IPS DF 4.7 (cell line): ENCODE data around the gene LACTB.
"Not testable (repeated sequence)": the region's sequence is repeated elsewhere in the genome, so short reads cannot be mapped to it uniquely, and the experiment has no call there.

Experiments used
- DNase-seq: peaks from one replicate; pipeline ENCODE4 v3.0.0-alpha.2; 2013; ENCODE audit warnings: low spot score; ENCODE audit errors: extremely low read depth

LACTB gene

DNA sequence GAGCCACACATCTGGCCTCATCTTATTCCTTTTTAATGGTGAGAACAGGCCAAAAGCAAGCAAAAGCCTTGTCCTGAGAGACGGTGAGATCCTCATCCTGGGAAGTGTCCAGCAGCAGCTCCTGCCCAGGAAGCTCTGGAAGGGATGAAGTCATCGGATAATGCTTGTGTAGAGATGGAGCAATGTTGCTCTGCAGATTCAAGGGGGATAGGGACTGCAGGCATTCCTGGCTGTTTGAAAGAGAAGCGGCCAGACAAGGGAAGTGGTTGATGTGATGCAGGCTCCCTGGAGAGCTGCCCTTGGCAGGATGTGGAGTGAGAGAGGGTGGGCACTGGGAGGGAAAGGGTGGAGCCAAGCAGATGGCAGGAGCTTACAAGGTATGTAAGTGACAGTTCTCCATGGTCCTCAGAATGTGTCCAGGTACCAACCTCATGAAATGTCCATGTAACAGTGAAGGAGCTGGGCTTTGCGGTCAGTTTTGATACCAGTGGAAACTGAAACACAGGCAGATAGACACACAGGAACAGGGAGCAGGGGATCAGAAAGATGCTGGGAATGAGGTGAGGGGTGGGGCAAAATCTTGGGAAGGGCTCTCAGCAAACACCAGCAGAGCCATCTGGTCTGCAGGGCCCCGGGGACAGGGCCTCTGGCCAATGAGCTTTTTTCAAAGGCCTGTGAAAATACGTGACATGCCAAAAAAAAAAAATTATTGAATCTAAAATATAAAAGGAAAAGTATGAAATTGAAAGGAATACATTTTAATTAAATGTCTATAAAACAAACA lies 32.2 kb upstream of the LACTB start:
- no peak for DNase-seq

GRCh38 chr15:63090472-63090871 lies 31.2 kb upstream of the LACTB start:
- no peak for DNase-seq

DNA sequence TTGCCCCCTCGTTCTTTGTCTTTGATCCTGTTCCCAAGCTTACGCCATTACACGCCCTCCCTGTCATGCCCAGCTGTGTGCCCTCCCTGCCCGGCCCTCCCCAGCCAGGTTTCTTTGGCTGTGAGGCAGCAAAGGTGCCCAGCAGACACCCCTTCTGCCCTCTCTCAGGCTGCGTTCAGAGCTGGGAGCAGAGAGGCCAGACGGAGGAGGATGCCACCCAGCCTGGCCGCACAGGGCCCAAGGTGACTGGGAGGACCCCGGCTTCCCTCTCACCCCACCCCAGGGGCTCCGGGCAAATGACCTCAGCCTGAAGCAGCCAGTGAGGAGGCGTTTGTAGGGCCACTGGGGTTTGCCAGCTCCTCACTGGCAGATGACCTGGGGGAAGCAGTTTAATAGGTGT lies 30.8 kb upstream of the LACTB start:
- DNase-seq, result no peak

GRCh38 chr15:63091679-63092446 lies 29.8 kb upstream of the LACTB start:
- no peak for DNase-seq

GRCh38 chr15:63093486-63094205 lies 28.0 kb upstream of the LACTB start:
- no peak for DNase-seq

DNA sequence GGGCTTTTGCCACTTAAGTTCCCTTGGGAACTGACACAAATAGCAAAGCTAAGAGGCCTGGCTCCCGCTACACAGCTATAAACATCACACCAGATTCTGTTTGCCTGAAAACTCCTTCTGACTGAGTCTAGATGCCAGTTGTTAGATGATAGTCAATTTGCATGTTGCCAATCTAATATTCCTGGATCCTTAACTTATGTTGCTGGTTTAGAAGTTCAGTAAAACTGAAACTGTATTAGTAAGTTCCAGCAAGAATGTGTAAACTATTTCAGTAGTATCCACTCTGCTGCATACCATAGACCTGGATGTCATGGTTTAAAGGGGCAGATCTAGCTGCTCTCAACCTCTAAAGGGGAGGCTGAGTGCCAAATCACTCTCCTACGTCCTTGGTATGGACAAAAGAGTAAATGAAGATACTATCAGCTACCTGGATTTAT lies 27.1 kb upstream of the LACTB start:
- DNase-seq, result no peak

- DNase-seq, result no peak
Measured at GRCh38 chr15:63096178-63096577, 25.5 kb upstream of the LACTB start.

GRCh38 chr15:63098901-63099300 lies 22.8 kb upstream of the LACTB start:
- not testable (repeated sequence) for DNase-seq

DNA sequence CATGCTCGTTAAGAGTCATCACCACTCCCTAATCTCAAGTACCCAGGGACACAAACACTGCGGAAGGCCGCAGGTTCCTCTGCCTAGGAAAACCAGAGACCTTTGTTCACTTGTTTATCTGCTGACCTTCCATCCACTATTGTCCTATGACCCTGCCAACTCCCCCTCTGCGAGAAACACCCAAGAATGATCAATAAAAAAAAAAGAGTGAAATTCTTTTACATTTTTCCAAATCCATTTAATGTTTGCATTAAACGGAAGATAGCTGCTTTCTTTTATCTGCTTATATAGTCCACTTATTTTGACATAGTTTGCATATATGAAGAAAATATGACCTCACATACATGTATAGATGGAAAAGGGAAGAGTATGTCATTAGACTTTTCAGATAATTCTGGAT lies 22.1 kb upstream of the LACTB start:
- not testable (repeated sequence) for DNase-seq

DNA sequence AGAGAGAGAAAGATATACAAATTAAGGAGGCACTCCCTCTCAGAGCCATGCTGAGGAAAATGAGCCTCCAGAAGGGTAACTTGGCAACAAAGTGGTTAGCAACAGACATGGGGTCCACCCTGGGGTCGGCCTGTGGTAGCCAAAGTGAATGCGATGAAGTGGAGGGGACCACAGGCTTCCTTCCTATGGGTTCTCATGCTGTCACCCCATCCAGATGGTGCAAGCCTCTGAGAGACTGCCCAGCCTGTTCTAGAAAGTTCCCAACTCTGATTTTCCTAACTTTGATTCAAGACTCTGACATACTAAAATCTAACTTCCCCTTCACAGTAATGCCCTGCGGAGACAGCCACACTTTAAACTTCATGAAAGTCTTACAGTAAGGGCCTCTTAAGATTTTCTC lies 18.2 kb upstream of the LACTB start:
- no peak for DNase-seq

- no peak for DNase-seq
Measured at GRCh38 chr15:63104727-63105126, 16.9 kb upstream of the LACTB start.

DNA sequence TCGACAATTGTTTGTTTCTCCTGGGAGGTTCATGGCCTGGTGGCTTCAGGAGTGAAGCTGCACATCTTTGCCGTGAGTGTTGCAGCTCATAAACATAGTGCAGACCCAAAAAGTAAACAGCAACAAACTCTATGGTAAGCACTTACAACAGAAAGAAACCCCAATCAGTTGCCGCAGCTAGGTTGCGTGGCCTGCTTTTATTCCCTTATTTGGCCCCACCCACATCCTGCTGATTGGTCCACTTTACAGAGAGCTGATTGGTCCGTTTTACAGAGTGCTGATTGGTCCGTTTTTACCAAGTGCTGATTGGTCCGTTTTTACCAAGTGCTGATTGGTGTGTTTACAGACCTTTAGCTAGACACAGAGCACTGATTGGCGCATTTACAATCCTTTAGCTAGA lies 16.3 kb upstream of the LACTB start:
- DNase-seq, result not testable (repeated sequence)

- DNase-seq, result no peak
Measured at GRCh38 chr15:63107895-63108546, 13.6 kb upstream of the LACTB start.

DNA sequence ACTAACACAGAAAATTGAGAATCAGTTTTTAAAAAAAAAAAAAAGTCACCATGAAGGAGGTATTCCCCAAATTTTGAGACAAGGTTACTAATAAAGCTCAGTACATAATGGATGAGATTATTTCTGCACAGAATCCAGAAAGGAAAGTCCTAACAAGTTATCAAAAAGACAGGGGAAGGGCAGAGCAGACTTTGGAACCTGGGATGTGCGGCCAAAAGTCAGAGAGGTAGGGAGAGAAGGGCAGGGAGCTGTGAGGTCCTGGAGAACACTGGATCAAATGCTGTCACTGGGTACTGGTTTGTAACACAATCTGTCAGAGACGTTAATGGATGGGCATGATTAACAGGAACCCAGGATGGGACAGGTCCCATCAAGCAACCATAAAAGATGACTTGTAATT lies 12.2 kb upstream of the LACTB start:
- no peak for DNase-seq

DNA sequence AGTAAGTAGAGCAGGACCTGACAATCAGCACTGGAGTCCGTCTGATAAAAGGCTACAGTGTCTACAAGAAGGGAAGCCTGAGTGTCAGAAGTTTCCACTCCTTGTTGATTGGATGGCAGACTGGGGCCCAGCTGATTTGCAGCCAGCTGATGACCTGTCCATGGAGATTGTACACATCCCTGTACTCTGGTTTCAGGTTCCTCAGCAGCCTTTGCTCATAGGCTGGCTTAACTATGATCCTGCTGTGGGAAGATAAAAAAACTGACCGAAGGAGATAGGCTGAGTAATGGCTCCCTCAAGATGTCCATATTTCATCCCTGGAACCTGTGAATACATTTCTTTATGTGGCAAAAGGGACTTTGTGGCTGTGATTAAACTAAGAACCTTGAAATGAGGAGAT lies 11.7 kb upstream of the LACTB start:
- no peak for DNase-seq

DNA sequence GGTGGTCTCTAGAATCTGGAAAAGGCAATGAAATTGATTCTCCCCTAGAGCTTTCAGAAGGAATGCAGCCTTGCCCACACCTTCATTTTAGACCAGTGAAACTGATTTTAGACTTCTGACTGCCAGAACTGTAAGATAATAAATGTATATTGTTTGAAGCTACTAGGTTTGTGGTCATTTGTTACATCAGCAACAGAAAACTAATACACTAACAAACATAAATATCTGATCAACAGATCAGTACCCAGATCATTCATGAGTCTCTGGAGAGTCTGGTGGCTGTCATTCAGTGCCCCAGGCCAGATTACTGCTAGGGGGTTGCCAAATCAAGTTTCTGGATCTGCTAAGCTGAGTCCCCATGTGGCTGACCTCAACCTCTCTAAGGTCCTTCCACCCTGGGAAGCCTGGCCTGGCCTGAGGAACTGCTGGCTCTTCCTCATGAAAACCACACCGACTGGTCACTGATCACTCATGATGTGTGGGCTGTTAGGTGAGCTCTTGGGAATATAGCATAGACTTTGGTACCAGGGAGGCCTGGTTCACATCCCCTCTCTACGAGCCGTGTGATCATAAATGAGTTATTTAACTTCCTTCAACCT lies 11.1 kb upstream of the LACTB start:
- no peak for DNase-seq

- no peak for DNase-seq
Measured at GRCh38 chr15:63111481-63111880, 10.2 kb upstream of the LACTB start.

DNA sequence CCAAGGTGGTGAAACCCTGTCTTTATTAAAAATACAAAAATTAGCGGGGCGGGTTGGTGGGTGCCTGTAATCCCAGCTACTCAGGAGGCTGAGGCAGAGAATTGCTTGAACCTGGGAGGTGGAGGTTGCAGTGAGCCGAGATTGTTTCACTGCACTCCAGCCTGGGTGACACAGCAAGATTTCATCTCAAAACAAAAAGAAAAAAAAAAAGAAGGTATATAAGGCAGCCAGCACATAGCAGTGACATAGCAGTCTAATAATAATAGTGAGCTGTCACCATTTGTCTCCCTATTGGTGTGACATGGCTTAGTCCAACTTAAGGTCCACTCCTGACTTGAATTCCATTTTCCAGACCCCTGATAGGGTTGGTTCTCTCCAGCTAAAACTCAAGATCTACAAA lies 8.8 kb upstream of the LACTB start:
- DNase-seq, result no peak

- no peak for DNase-seq
Measured at GRCh38 chr15:63114465-63114864, 7.2 kb upstream of the LACTB start.

GRCh38 chr15:63118854-63119253 lies 2.8 kb upstream of the LACTB start:
- no peak for DNase-seq
